K562 (cell line): ENCODE data around the gene MCU. TPM values are rescaled to one million over a fixed set of nuclear protein-coding genes. Genes with fewer than 3 reads are reported as not detected.
A peak's percentile ranks its signal among the peaks of the same experiment; 100 is the strongest.

ENCODE experiments used
- ATAC-seq: fragments of 200-7000 bp; cut with Tn5 transposase; 3 replicates; pipeline ENCODE4 v1.9.1; 2020; ENCODE audit warnings: moderate library complexity
- BruUV-seq: library from RNA; stranded (reverse); fragments of 400-500 nt; replicated peaks from 2 replicates; lab custom pipeline; 2021; lab: Mats Ljungman, UMichigan
- CTCF ChIA-PET: fragments of 300-600 bp; formaldehyde crosslinking; extraction: SDS; loops from one replicate; lab custom pipeline; 2021; ENCODE audit warnings: low intra/inter-chr PET ratio; lab: Yijun Ruan, JAX
- POLR2A ChIA-PET: fragments of 300-600, 350-650 bp; sonication (Branson Sonifier 250); formaldehyde crosslinking; extraction: SDS; loops from one replicate; lab custom pipeline; 2021; ENCODE audit warnings: antibody characterized with exemption, inconsistent platforms; lab: Yijun Ruan, JAX
- DNase-seq, 4 experiments: peaks; one replicate each; pipeline versions ENCODE4 v3.0.0 to v3.0.0-alpha.2; 2011 to 2018; ENCODE audit warnings: low spot score in 3 of 4, mixed read lengths in 3 of 4; ENCODE audit errors: extremely low read depth in 1 of 4
- FAIRE-seq: peaks from 2 replicates; lab custom pipeline; 2011; peaks lifted over from hg19 to GRCh38; lab: Jason Lieb, UNC
- H2AFZ ChIP-seq: 2 replicates; pipeline ENCODE4 v1.6.0; 2011; ENCODE audit warnings: low read depth, low read length, control low read depth, inconsistent platforms
- H3K27ac ChIP-seq: fragments of 200-600 bp; 3 replicates; pipeline ENCODE4 v1.8.0; 2011; ENCODE audit warnings: low read depth, mild to moderate bottlenecking, control low read depth, inconsistent platforms, low read length, moderate library complexity, mixed read lengths; ENCODE audit errors: extremely low read depth
- H3K27me3 ChIP-seq, 2 experiments: fragments of 300-600 bp in 1 of 2; 2 replicates in 1 of 2; 3 replicates in 1 of 2; pipeline versions ENCODE4 v1.6.0 to v1.8.0; 2011; ENCODE audit warnings: inconsistent platforms in 2 of 2, low read length in 2 of 2, mild to moderate bottlenecking in 1 of 2, mixed read lengths in 1 of 2, moderate library complexity in 1 of 2; ENCODE audit not compliant: control insufficient read depth in 2 of 2, insufficient read depth in 2 of 2
- H3K36me3 ChIP-seq: fragments of 300-600 bp; 3 replicates; pipeline ENCODE4 v1.8.0; 2011; ENCODE audit warnings: mild to moderate bottlenecking, low read length, inconsistent platforms; ENCODE audit not compliant: control insufficient read depth, insufficient read depth
- H3K4me1 ChIP-seq, 2 experiments: fragments of 200-600 bp in 1 of 2; replicated peaks in 1 of 2; 2 replicates in 1 of 2; 3 replicates in 1 of 2; pipeline versions ENCODE4 v1.5.1 to v1.8.0; 2011; ENCODE audit warnings: inconsistent platforms in 2 of 2, low read length in 2 of 2, mild to moderate bottlenecking in 1 of 2, mixed read lengths in 1 of 2, moderate library complexity in 1 of 2; ENCODE audit not compliant: control insufficient read depth in 2 of 2, insufficient read depth in 2 of 2
- H3K4me2 ChIP-seq: 2 replicates; pipeline ENCODE4 v1.6.1; 2011; ENCODE audit warnings: low read length, control low read depth, inconsistent platforms, mixed read lengths; ENCODE audit not compliant: insufficient read depth
- H3K4me3 ChIP-seq: fragments of 200-600 bp; sonication (generic), shearing (Covaris generic); 2 replicates; pipeline ENCODE4 v1.5.1; 2016; ENCODE audit warnings: control low read depth, inconsistent platforms
- H3K79me2 ChIP-seq: fragments of 200-600 bp; 3 replicates; pipeline ENCODE4 v1.8.0; 2011; ENCODE audit warnings: low read length, inconsistent platforms; ENCODE audit not compliant: control insufficient read depth, insufficient read depth
- H3K9ac ChIP-seq, 2 experiments: 2 replicates each; pipeline versions ENCODE4 v1.6.0 to v1.6.1; 2011; ENCODE audit warnings: low read depth in 2 of 2, low read length in 2 of 2, control low read depth in 1 of 2, inconsistent platforms in 1 of 2, mild to moderate bottlenecking in 1 of 2, mixed read lengths in 1 of 2; ENCODE audit not compliant: insufficient read depth in 1 of 2
- H3K9me1 ChIP-seq: one replicate; pipeline ENCODE4 v1.6.0; 2011; ENCODE audit warnings: inconsistent platforms, mild to moderate bottlenecking, low read length, moderate library complexity; ENCODE audit not compliant: control insufficient read depth, insufficient read depth
- H3K9me3 ChIP-seq: replicated peaks from 2 replicates; pipeline ENCODE4 v1.5.1; 2011; ENCODE audit warnings: low read depth, low read length, inconsistent platforms; ENCODE audit not compliant: control insufficient read depth, insufficient read depth
- H4K20me1 ChIP-seq: replicated peaks from 2 replicates; pipeline ENCODE4 v1.6.1; 2011; ENCODE audit warnings: low read length, inconsistent platforms, mixed read lengths; ENCODE audit not compliant: control insufficient read depth, insufficient read depth
- ADNP ChIP-seq: fragments of 200-800 bp; sonication (Bioruptor generic); IDR thresholded peaks from 2 replicates; pipeline ENCODE4 v1.6.1; 2016; ENCODE audit warnings: missing genetic modification characterization, missing compliant biosample characterization
- HLTF ChIP-seq: fragments of 450-650 bp; IDR thresholded peaks from 2 replicates; pipeline ENCODE4 v1.6.1; 2016
- MCM7 ChIP-seq, 2 experiments: fragments of 450-650 bp; IDR thresholded peaks; 2 replicates each; pipeline ENCODE4 v1.6.1; 2016 to 2018
- NRF1 ChIP-seq, 2 experiments: fragments of 450-650 bp; IDR thresholded peaks in 1 of 2; conservative IDR thresholded peaks in 1 of 2; 2 replicates each; pipeline ENCODE4 v1.6.1; 2014; ENCODE audit warnings: mild to moderate bottlenecking in 2 of 2
- POLR2AphosphoS2 ChIP-seq: IDR thresholded peaks from 2 replicates; pipeline ENCODE4 v1.6.1; 2012; ENCODE audit warnings: low read length, improper control_type of control experiment
- POLR3A ChIP-seq: IDR thresholded peaks from 2 replicates; pipeline ENCODE4 v1.6.1; 2011; ENCODE audit warnings: borderline replicate concordance, mild to moderate bottlenecking, moderate library complexity; ENCODE audit not compliant: insufficient read length, insufficient read depth; ENCODE audit errors: extremely low read depth
- SRSF9 ChIP-seq: fragments of 200-400 bp; formaldehyde crosslinking; IDR thresholded peaks from 2 replicates; pipeline ENCODE4 v1.6.1; 2017; ENCODE audit warnings: low read depth, low read length, borderline replicate concordance
- ZKSCAN1 ChIP-seq: fragments of 150-350 bp; IDR thresholded peaks from 2 replicates; pipeline ENCODE4 v1.6.1; 2016; ENCODE audit warnings: low read depth, low read length
- WGBS: fragments of 100-300 bp; shearing (Covaris generic); methylation state at CpG from one replicate; pipeline ENCODE4 v1.1.6; 2016; ENCODE audit warnings: low coverage, mixed read lengths; ENCODE audit not compliant: insufficient coverage; ENCODE audit errors: missing lambda C conversion rate; 5-methylcytosine and 5-hydroxymethylcytosine counted together
- in situ Hi-C: fragments of 300-500 bp; cut with MboI; formaldehyde crosslinking; loops from 4 replicates; pipeline ENCODE4 v1.15.0; 2018; ENCODE audit warnings: inconsistent platforms, mixed read lengths
- intact Hi-C: fragments of 100-400 bp; cut with micrococcal nuclease; formaldehyde crosslinking; loops from 2 replicates; pipeline ENCODE4 v1.14.2; 2022
- polyA plus RNA-seq, 8 experiments: library from polyadenylated mRNA; depleted of rRNA in 4 of 8; stranded (reverse) in 5 of 8; unstranded in 3 of 8; fragments of >200 nt; fragmentation: Nextera tagmentation in 2 of 8; fragmentation: Illumina TruSeq in 1 of 8; extraction: Ambion mirVana in 2 of 8; extraction: Trizol in 1 of 8; gene quantifications; 2 replicates each; pipeline versions ENCODE4 v1.2.1 to v1.2.3, GENCODE V29; 2011 to 2014; ENCODE audit warnings: inconsistent platforms in 1 of 8, missing spikeins in 1 of 8
- total RNA-seq, 7 experiments: library from RNA; depleted of rRNA in 6 of 7; stranded (reverse); fragments of >200 nt in 6 of 7; fragmentation: Illumina TruSeq in 2 of 7; extraction: Trizol in 2 of 7; gene quantifications; 2 replicates each; pipeline versions ENCODE4 v1.2.1 to v1.2.3, GENCODE V29; 2011 to 2021; ENCODE audit warnings: low replicate concordance in 1 of 7
- TF ChIP-seq, protein P1 (sequence below): fragments of 450-650 bp; formaldehyde crosslinking; IDR thresholded peaks from 2 replicates; pipeline ENCODE4 v1.4.0; 2020; ENCODE audit warnings: mild to moderate bottlenecking
- TF ChIP-seq, protein P2 (sequence below): fragments of 250-450 bp; sonication (Bioruptor Pico); IDR thresholded peaks from 2 replicates; pipeline ENCODE4 v1.5.0; 2020; ENCODE audit warnings: mild to moderate bottlenecking
- TF ChIP-seq, protein P3 (sequence below), 2 experiments: fragments of 450-650 bp in 1 of 2; sonication (generic) in 1 of 2; formaldehyde crosslinking in 1 of 2; IDR thresholded peaks in 1 of 2; conservative IDR thresholded peaks in 1 of 2; 2 replicates each; pipeline versions ENCODE4 v1.6.1 to v1.8.1; 2016 to 2023; ENCODE audit warnings: mild to moderate bottlenecking in 2 of 2, moderate library complexity in 2 of 2, inconsistent platforms in 1 of 2, missing genetic modification reagents in 1 of 2
- TF ChIP-seq, protein P4 (sequence below): sonication (generic); formaldehyde crosslinking; IDR thresholded peaks from 2 replicates; pipeline ENCODE4 v1.8.1; 2023; ENCODE audit warnings: missing genetic modification reagents, mild to moderate bottlenecking, borderline replicate concordance

Gene MCU
- total and polyA plus RNA-seq, 9 of the 15 experiments (the other 6 are each of a cell fraction or from before 2014, with no cell fraction given), result 8.2 to 88.8 (median 21.3) TPM

DNA sequence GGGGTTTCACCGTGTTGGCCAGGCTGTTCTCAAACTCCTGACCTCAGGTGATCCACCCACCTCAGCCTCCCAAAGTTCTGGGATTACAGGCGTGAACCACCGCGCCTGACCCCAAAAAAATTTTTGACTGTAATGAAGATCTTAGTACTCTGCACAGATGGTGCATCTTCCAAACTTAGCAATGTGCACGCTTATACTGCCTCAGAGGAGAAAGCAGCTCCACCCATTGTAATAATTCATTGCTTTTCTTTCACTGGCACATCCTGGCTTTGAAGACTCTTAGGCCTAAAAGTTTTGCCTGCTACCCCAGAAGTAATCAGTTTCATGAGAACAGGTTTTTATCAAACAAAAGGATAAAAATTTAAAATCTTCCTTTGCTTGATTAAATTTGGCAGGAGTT lies 149.5 kb downstream of the MCU start:
- no peak overlapping the region for H3K27ac ChIP-seq
- no peaks in the 10 kb centered on the region for H3K9me3 ChIP-seq
- DNase-seq, result no peak
- no TSS peak for BruUV-seq
- no peaks in the 10 kb centered on the region for H3K27me3 ChIP-seq
- CTCF ChIA-PET, result no interaction called here
- FAIRE-seq, result no peak
- no peaks in the 10 kb centered on the region for H3K9me1 ChIP-seq
- H3K36me3 ChIP-seq, result no peaks in the 10 kb centered on the region
- H3K9ac ChIP-seq, result no peak overlapping the region
- peaks cover 3 to 11% of the 10 kb centered on the region in 2 experiments; a peak in 3 of 5 replicates for H3K4me1 ChIP-seq
- H3K4me3 ChIP-seq, result no peak overlapping the region
- intact Hi-C loops (no loop called here), in situ Hi-C loops (no loop called here)
- H4K20me1 ChIP-seq, result no peaks in the 10 kb centered on the region
- POLR2A ChIA-PET, result interaction anchor here (0.6 to 1.4 kb wide), 2 partner anchors 143 to 458 kb away, joined by 3 to 4 read pairs; no protein-coding TSS in a partner anchor
- no peak overlapping the region for H2AFZ ChIP-seq
- ATAC-seq, result 0 out of 3 replicates have a peak, but pooled peaks have one; percentile 9
- 84% methylated on average over 5 of the region's 5 CpGs for WGBS
- no peak overlapping the region for H3K4me2 ChIP-seq
- TF ChIP-seq HLTF (no peak), POLR3A (no peak), ZKSCAN1 (no peak), ADNP (tag) (no peak), NRF1 (conservative IDR thresholded peaks at IDR 0.05 in 1 of 2, IDR thresholded peaks at IDR 0.05 in 1 of 2) (no peak), MCM7 (IDR thresholded peaks at IDR 0.05) (no peak), POLR2AphosphoS2 (no peak), SRSF9 (no peak)
- TF ChIP-seq, protein P1, sequence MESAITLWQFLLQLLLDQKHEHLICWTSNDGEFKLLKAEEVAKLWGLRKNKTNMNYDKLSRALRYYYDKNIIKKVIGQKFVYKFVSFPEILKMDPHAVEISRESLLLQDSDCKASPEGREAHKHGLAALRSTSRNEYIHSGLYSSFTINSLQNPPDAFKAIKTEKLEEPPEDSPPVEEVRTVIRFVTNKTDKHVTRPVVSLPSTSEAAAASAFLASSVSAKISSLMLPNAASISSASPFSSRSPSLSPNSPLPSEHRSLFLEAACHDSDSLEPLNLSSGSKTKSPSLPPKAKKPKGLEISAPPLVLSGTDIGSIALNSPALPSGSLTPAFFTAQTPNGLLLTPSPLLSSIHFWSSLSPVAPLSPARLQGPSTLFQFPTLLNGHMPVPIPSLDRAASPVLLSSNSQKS (CRISPR knock-in tag), result no peak
- TF ChIP-seq, protein P2, sequence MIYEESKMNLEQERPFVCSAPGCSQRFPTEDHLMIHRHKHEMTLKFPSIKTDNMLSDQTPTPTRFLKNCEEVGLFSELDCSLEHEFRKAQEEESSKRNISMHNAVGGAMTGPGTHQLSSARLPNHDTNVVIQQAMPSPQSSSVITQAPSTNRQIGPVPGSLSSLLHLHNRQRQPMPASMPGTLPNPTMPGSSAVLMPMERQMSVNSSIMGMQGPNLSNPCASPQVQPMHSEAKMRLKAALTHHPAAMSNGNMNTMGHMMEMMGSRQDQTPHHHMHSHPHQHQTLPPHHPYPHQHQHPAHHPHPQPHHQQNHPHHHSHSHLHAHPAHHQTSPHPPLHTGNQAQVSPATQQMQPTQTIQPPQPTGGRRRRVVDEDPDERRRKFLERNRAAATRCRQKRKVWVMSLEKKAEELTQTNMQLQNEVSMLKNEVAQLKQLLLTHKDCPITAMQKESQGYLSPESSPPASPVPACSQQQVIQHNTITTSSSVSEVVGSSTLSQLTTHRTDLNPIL (CRISPR knock-in tag), result no peak
- TF ChIP-seq, protein P3, sequence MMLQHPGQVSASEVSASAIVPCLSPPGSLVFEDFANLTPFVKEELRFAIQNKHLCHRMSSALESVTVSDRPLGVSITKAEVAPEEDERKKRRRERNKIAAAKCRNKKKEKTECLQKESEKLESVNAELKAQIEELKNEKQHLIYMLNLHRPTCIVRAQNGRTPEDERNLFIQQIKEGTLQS (IDR thresholded peaks at IDR 0.05), result no peak
- TF ChIP-seq, protein P3 (CRISPR knock-in tag; conservative IDR thresholded peaks at IDR 0.05), result no peak
- TF ChIP-seq, protein P4, sequence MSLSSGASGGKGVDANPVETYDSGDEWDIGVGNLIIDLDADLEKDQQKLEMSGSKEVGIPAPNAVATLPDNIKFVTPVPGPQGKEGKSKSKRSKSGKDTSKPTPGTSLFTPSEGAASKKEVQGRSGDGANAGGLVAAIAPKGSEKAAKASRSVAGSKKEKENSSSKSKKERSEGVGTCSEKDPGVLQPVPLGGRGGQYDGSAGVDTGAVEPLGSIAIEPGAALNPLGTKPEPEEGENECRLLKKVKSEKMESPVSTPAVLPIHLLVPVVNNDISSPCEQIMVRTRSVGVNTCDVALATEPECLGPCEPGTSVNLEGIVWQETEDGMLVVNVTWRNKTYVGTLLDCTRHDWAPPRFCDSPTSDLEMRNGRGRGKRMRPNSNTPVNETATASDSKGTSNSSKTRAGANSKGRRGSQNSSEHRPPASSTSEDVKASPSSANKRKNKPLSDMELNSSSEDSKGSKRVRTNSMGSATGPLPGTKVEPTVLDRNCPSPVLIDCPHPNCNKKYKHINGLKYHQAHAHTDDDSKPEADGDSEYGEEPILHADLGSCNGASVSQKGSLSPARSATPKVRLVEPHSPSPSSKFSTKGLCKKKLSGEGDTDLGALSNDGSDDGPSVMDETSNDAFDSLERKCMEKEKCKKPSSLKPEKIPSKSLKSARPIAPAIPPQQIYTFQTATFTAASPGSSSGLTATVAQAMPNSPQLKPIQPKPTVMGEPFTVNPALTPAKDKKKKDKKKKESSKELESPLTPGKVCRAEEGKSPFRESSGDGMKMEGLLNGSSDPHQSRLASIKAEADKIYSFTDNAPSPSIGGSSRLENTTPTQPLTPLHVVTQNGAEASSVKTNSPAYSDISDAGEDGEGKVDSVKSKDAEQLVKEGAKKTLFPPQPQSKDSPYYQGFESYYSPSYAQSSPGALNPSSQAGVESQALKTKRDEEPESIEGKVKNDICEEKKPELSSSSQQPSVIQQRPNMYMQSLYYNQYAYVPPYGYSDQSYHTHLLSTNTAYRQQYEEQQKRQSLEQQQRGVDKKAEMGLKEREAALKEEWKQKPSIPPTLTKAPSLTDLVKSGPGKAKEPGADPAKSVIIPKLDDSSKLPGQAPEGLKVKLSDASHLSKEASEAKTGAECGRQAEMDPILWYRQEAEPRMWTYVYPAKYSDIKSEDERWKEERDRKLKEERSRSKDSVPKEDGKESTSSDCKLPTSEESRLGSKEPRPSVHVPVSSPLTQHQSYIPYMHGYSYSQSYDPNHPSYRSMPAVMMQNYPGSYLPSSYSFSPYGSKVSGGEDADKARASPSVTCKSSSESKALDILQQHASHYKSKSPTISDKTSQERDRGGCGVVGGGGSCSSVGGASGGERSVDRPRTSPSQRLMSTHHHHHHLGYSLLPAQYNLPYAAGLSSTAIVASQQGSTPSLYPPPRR, result no peak
- H3K79me2 ChIP-seq, result no peaks in the 10 kb centered on the region
